Ovary (tissue), 3 donors: ENCODE results near the gene CEP164.

ENCODE experiments used
- EP300 ChIP-seq: sonication (generic); formaldehyde crosslinking; IDR thresholded peaks from one replicate; pipeline ENCODE4 v1.6.1; 2017; ENCODE audit warnings: antibody characterized with exemption
- POLR2A ChIP-seq: fragments of 450-650 bp; IDR thresholded peaks from one replicate; pipeline ENCODE4 v1.6.1; 2017; ENCODE audit warnings: antibody characterized with exemption, mild to moderate bottlenecking, moderate library complexity
- TF ChIP-seq, protein P1 (sequence below), 3 donors: fragments of 450-650 bp in 2 of 3; fragments of 200-600 bp in 1 of 3; IDR thresholded peaks; one replicate each; pipeline versions ENCODE4 v1.5.1 to v1.8.0; 2016 to 2022; ENCODE audit warnings: antibody characterized with exemption in 3 of 3, mild to moderate bottlenecking in 1 of 3
- donor health status: DM: no; HTN: no; CAD: no.

DNA sequence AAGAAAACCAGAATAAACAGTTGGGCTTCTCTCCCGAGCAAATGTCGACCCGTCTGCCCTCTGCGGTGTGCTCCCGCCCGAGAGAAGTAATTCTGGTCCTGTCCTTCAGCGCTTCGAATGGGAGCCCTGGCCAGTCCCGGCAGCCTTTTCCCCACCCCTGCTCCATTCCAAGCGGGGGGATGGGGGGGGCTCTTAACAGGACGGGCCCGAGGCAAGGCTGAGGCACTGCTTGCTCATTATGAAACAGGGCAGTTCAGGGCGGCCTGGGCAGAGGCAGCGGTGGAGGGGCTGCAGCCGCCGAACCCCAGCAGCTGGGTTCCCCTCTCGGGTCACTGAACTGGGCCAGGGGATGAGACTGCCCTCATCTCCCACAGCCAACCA, 27.4 kb upstream of the CEP164 start:
- TF ChIP-seq, protein P1, sequence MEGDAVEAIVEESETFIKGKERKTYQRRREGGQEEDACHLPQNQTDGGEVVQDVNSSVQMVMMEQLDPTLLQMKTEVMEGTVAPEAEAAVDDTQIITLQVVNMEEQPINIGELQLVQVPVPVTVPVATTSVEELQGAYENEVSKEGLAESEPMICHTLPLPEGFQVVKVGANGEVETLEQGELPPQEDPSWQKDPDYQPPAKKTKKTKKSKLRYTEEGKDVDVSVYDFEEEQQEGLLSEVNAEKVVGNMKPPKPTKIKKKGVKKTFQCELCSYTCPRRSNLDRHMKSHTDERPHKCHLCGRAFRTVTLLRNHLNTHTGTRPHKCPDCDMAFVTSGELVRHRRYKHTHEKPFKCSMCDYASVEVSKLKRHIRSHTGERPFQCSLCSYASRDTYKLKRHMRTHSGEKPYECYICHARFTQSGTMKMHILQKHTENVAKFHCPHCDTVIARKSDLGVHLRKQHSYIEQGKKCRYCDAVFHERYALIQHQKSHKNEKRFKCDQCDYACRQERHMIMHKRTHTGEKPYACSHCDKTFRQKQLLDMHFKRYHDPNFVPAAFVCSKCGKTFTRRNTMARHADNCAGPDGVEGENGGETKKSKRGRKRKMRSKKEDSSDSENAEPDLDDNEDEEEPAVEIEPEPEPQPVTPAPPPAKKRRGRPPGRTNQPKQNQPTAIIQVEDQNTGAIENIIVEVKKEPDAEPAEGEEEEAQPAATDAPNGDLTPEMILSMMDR (IDR thresholded peaks at IDR 0.05): no peak
- TF ChIP-seq EP300: no peak
- no peak for TF ChIP-seq POLR2A
